ENCODE results near the gene COX7C. TPM values are rescaled to one million over a fixed set of nuclear protein-coding genes. Genes with fewer than 3 reads are reported as not detected.
A peak's percentile ranks its signal among the peaks of the same experiment; 100 is the strongest.

Gene COX7C
- total RNA-seq, 1 donor from 2014 or later = 226 TPM

- TF ChIP-seq CTCF (IDR thresholded peaks at IDR 0.05; ENCODE audit: insufficient read depth, low read length, severe bottlenecking) = no peak
- no peaks in the 10 kb centered on the region for H3K36me3 ChIP-seq (ENCODE audit: control insufficient read depth, insufficient read depth, low read length)
- FAIRE-seq = no peak
- peak; percentile 2 for DNase-seq (ENCODE audit: low read depth)
- no peak overlapping the region for H3K4me3 ChIP-seq (ENCODE audit: low read depth, low read length)
- H3K27me3 ChIP-seq (ENCODE audit: control insufficient read depth, insufficient read depth, low read length) = no peaks in the 10 kb centered on the region
These were observed 8.4 kb downstream of the COX7C start for GRCh38 chr5:86626149-86626548.

GRCh38 chr5:86631165-86631564 lies 13.4 kb downstream of the COX7C start:
- TF ChIP-seq CTCF (IDR thresholded peaks at IDR 0.05; ENCODE audit: insufficient read depth, low read length, severe bottlenecking) = no peak
- Histone ChIP-seq H3K36me3 (ENCODE audit: control insufficient read depth, insufficient read depth, low read length) (no peaks in the 10 kb centered on the region), H3K4me3 (ENCODE audit: low read depth, low read length) (no peak overlapping the region), H3K27me3 (ENCODE audit: control insufficient read depth, insufficient read depth, low read length) (no peaks in the 10 kb centered on the region)
- FAIRE-seq (no peak), DNase-seq (ENCODE audit: low read depth) (no peak)

- no peak overlapping the region for H3K4me3 ChIP-seq (ENCODE audit: low read depth, low read length)
- FAIRE-seq (no peak), DNase-seq (ENCODE audit: low read depth) (no peak)
- TF ChIP-seq CTCF (IDR thresholded peaks at IDR 0.05; ENCODE audit: insufficient read depth, low read length, severe bottlenecking) = no peak
- no peaks in the 10 kb centered on the region for H3K36me3 ChIP-seq (ENCODE audit: control insufficient read depth, insufficient read depth, low read length)
- H3K27me3 ChIP-seq (ENCODE audit: control insufficient read depth, insufficient read depth, low read length) = no peaks in the 10 kb centered on the region
These were observed 23.3 kb downstream of the COX7C start for GRCh38 chr5:86640998-86641397.

GRCh38 chr5:86644843-86645242 lies 27.1 kb downstream of the COX7C start:
- Histone ChIP-seq H3K27me3 (ENCODE audit: control insufficient read depth, insufficient read depth, low read length) (no peaks in the 10 kb centered on the region), H3K4me3 (ENCODE audit: low read depth, low read length) (no peak overlapping the region), H3K36me3 (ENCODE audit: control insufficient read depth, insufficient read depth, low read length) (no peaks in the 10 kb centered on the region)
- no peak for FAIRE-seq
- DNase-seq (ENCODE audit: low read depth) = no peak
- no peak for TF ChIP-seq CTCF (IDR thresholded peaks at IDR 0.05; ENCODE audit: insufficient read depth, low read length, severe bottlenecking)

- TF ChIP-seq CTCF (IDR thresholded peaks at IDR 0.05; ENCODE audit: insufficient read depth, low read length, severe bottlenecking) = no peak
- H3K27me3 ChIP-seq (ENCODE audit: control insufficient read depth, insufficient read depth, low read length) = no peaks in the 10 kb centered on the region
- H3K4me3 ChIP-seq (ENCODE audit: low read depth, low read length) = no peak overlapping the region
- no peaks in the 10 kb centered on the region for H3K36me3 ChIP-seq (ENCODE audit: control insufficient read depth, insufficient read depth, low read length)
- no peak for FAIRE-seq
- DNase-seq (ENCODE audit: low read depth) = no peak
These were observed 28.1 kb downstream of the COX7C start for GRCh38 chr5:86645885-86646284.

- FAIRE-seq (no peak), DNase-seq (ENCODE audit: low read depth) (no peak)
- Histone ChIP-seq H3K36me3 (ENCODE audit: control insufficient read depth, insufficient read depth, low read length) (no peaks in the 10 kb centered on the region), H3K4me3 (ENCODE audit: low read depth, low read length) (no peak overlapping the region), H3K27me3 (ENCODE audit: control insufficient read depth, insufficient read depth, low read length) (no peaks in the 10 kb centered on the region)
- TF ChIP-seq CTCF (IDR thresholded peaks at IDR 0.05; ENCODE audit: insufficient read depth, low read length, severe bottlenecking) = no peak
These were observed 28.9 kb downstream of the COX7C start for GRCh38 chr5:86646671-86647070.

All from bronchial epithelial cell (primary cell).